K562 (cell line): ENCODE results near the gene HMGN3. TPM values are rescaled to one million over a fixed set of nuclear protein-coding genes. Genes with fewer than 3 reads are reported as not detected.

Experiments used
- ATF7 ChIP-seq: fragments of 450-650 bp; IDR thresholded peaks from 2 replicates; pipeline ENCODE4 v1.7.1; 2014; ENCODE audit warnings: mild to moderate bottlenecking, moderate library complexity
- CAMTA2 ChIP-seq: fragments of 250-450 bp; sonication (Bioruptor Pico); conservative IDR thresholded peaks from 2 replicates; pipeline ENCODE4 v1.5.1; 2022
- CBFB ChIP-seq: sonication (generic); formaldehyde crosslinking; IDR thresholded peaks from 2 replicates; pipeline ENCODE4 v1.4.0; 2020; ENCODE audit warnings: mild to moderate bottlenecking, missing genetic modification reagents
- EP400 ChIP-seq: fragments of 450-650 bp; IDR thresholded peaks from 2 replicates; pipeline ENCODE4 v1.6.1; 2017; ENCODE audit warnings: antibody characterized with exemption, mild to moderate bottlenecking, moderate library complexity
- ETV6 ChIP-seq, 3 experiments: fragments of 150-350 bp in 1 of 3; sonication (generic) in 1 of 3; formaldehyde crosslinking in 1 of 3; IDR thresholded peaks; 2 replicates each; pipeline versions ENCODE4 v1.6.1 to v1.8.0; 2014 to 2022; ENCODE audit warnings: borderline replicate concordance in 2 of 3, low read depth in 2 of 3, antibody characterized with exemption in 1 of 3, low read length in 1 of 3, mild to moderate bottlenecking in 1 of 3, missing genetic modification reagents in 1 of 3
- HINFP ChIP-seq: fragments of 450-650 bp; conservative IDR thresholded peaks from 2 replicates; pipeline ENCODE4 v1.6.1; 2016; ENCODE audit warnings: missing genetic modification characterization, low read depth, mild to moderate bottlenecking, control low read depth, missing compliant biosample characterization
- HIVEP1 ChIP-seq: fragments of 250-450 bp; sonication (Bioruptor Pico); IDR thresholded peaks from 2 replicates; pipeline ENCODE4 v1.4.0; 2020; ENCODE audit warnings: mild to moderate bottlenecking
- KAT7 ChIP-seq: sonication (generic); formaldehyde crosslinking; IDR thresholded peaks from 2 replicates; pipeline ENCODE4 v1.8.0; 2022; ENCODE audit warnings: missing genetic modification reagents, mild to moderate bottlenecking, borderline replicate concordance
- KDM1A ChIP-seq, 2 experiments: fragments of 450-650 bp; IDR thresholded peaks; 2 replicates each; pipeline ENCODE4 v1.6.1; 2016; ENCODE audit warnings: mild to moderate bottlenecking in 2 of 2
- MCM3 ChIP-seq: fragments of 450-650 bp; IDR thresholded peaks from 2 replicates; pipeline ENCODE4 v1.6.1; 2016
- MTA2 ChIP-seq: fragments of 450-650 bp; IDR thresholded peaks from 2 replicates; pipeline ENCODE4 v1.6.1; 2016; ENCODE audit warnings: low read depth
- NR4A1 ChIP-seq, 2 experiments: fragments of 250-450 bp in 1 of 2; fragments of 450-650 bp in 1 of 2; sonication (Bioruptor Pico) in 1 of 2; IDR thresholded peaks; 2 replicates each; pipeline versions ENCODE4 v1.4.0 to v1.6.1; 2016 to 2020; ENCODE audit warnings: mild to moderate bottlenecking in 2 of 2, missing compliant biosample characterization in 1 of 2, missing genetic modification characterization in 1 of 2, moderate library complexity in 1 of 2
- PBX2 ChIP-seq, 2 experiments: IDR thresholded peaks in 1 of 2; conservative IDR thresholded peaks in 1 of 2; 2 replicates each; pipeline ENCODE4 v1.6.1; 2016; ENCODE audit warnings: low read depth in 2 of 2, mild to moderate bottlenecking in 1 of 2, missing compliant biosample characterization in 1 of 2, missing genetic modification characterization in 1 of 2, moderate library complexity in 1 of 2
- SMAD1 ChIP-seq: fragments of 150-350 bp; IDR thresholded peaks from 2 replicates; pipeline ENCODE4 v1.6.1; 2014; ENCODE audit warnings: low read length, low read depth; ENCODE audit not compliant: partially characterized antibody
- SRSF9 ChIP-seq: fragments of 200-400 bp; formaldehyde crosslinking; IDR thresholded peaks from 2 replicates; pipeline ENCODE4 v1.6.1; 2017; ENCODE audit warnings: low read depth, low read length, borderline replicate concordance
- TEAD4 ChIP-seq, 2 experiments: sonication (generic) in 1 of 2; formaldehyde crosslinking in 1 of 2; IDR thresholded peaks; 2 replicates each; pipeline versions ENCODE4 v1.6.1 to v1.8.0; 2012 to 2022; ENCODE audit warnings: borderline replicate concordance in 1 of 2, inconsistent platforms in 1 of 2, low read length in 1 of 2, mild to moderate bottlenecking in 1 of 2, missing genetic modification reagents in 1 of 2
- THRA ChIP-seq: fragments of 450-650 bp; IDR thresholded peaks from 2 replicates; pipeline ENCODE4 v1.6.1; 2017; ENCODE audit warnings: mild to moderate bottlenecking, moderate library complexity
- ZNF589 ChIP-seq: fragments of 200-800 bp; sonication (Bioruptor generic); IDR thresholded peaks from 2 replicates; pipeline ENCODE4 v1.6.1; 2016; ENCODE audit warnings: low read depth, missing genetic modification characterization, missing compliant biosample characterization
- ZNF696 ChIP-seq: fragments of 250-450 bp; sonication (Bioruptor Pico); conservative IDR thresholded peaks from 2 replicates; pipeline ENCODE4 v1.4.0; 2020; ENCODE audit warnings: mild to moderate bottlenecking, moderate library complexity
- polyA plus RNA-seq, 8 experiments: library from polyadenylated mRNA; depleted of rRNA in 4 of 8; stranded (reverse) in 5 of 8; unstranded in 3 of 8; fragments of >200 nt; fragmentation: Nextera tagmentation in 2 of 8; fragmentation: Illumina TruSeq in 1 of 8; extraction: Ambion mirVana in 2 of 8; extraction: Trizol in 1 of 8; gene quantifications; 2 replicates each; pipeline versions ENCODE4 v1.2.1 to v1.2.3, GENCODE V29; 2011 to 2014; ENCODE audit warnings: inconsistent platforms in 1 of 8, missing spikeins in 1 of 8
- total RNA-seq, 7 experiments: library from RNA; depleted of rRNA in 6 of 7; stranded (reverse); fragments of >200 nt in 6 of 7; fragmentation: Illumina TruSeq in 2 of 7; extraction: Trizol in 2 of 7; gene quantifications; 2 replicates each; pipeline versions ENCODE4 v1.2.1 to v1.2.3, GENCODE V29; 2011 to 2021; ENCODE audit warnings: low replicate concordance in 1 of 7

HMGN3 gene
- total and polyA plus RNA-seq, 9 of the 15 experiments (the other 6 are each of a cell fraction or from before 2014, with no cell fraction given), result 42.1 to 154 (median 88.1) TPM

GRCh38 chr6:79257381-79258205 is 23.1 kb upstream of the HMGN3 start (continued):
- TF ChIP-seq SMAD1 (no peak), SRSF9 (no peak), ATF7 (0 out of 2 replicates have a peak, but pooled peaks have one; percentile 12), NR4A1 (CRISPR knock-in tag; IDR thresholded peaks at IDR 0.05) (no peak), NR4A1 (tag; IDR thresholded peaks at IDR 0.05) (peak; percentile 86), TEAD4 (IDR thresholded peaks at IDR 0.05; ENCODE audit: low read length) (no peak), TEAD4 (CRISPR knock-in tag; IDR thresholded peaks at IDR 0.05; ENCODE audit: borderline replicate concordance) (no peak), ETV6 (IDR thresholded peaks at IDR 0.05; ENCODE audit: borderline replicate concordance in 1 of 2, low read depth in 2 of 2, low read length in 1 of 2) (no peak), ETV6 (CRISPR knock-in tag; IDR thresholded peaks at IDR 0.05; ENCODE audit: borderline replicate concordance) (no peak), EP400 (no peak), KAT7 (CRISPR knock-in tag) (no peak), MCM3 (no peak), KDM1A (IDR thresholded peaks at IDR 0.05) (no peak), CBFB (CRISPR knock-in tag) (no peak), ZNF589 (CRISPR knock-in tag) (peak; percentile 56; the same call in 1 of the 2 replicates), PBX2 (CRISPR knock-in tag; IDR thresholded peaks at IDR 0.05; ENCODE audit: low read depth) (no peak), PBX2 (tag; conservative IDR thresholded peaks at IDR 0.05; ENCODE audit: low read depth) (no peak), ZNF696 (no peak), HINFP (tag) (no peak), CAMTA2 (CRISPR knock-in tag) (no peak), HIVEP1 (no peak), THRA (no peak), MTA2 (no peak)
